CD14-positive monocyte (primary cell): ENCODE data around the gene SCN10A. TPM values are rescaled to one million over a fixed set of nuclear protein-coding genes. Genes with fewer than 3 reads are reported as not detected.

ENCODE experiments used
- DNase-seq, 3 donors: peaks; one replicate each; pipeline ENCODE4 v3.0.0-alpha.2; 2011 to 2022
- H2AFZ ChIP-seq: 2 replicates; pipeline ENCODE4 v1.6.0; 2012; ENCODE audit warnings: mild to moderate bottlenecking, low read depth, low read length, inconsistent platforms; ENCODE audit not compliant: insufficient read depth, poor library complexity, severe bottlenecking
- H3K27ac ChIP-seq, 2 donors: 1 replicate in 1 of 2; 2 replicates in 1 of 2; pipeline ENCODE4 v1.5.1; 2012 to 2013; ENCODE audit warnings: low read length in 2 of 2, control low read depth in 1 of 2, inconsistent platforms in 1 of 2, low read depth in 1 of 2, mild to moderate bottlenecking in 1 of 2
- H3K27me3 ChIP-seq, 2 donors: one replicate each; pipeline versions ENCODE4 v1.6.0 to v1.6.1; 2011 to 2013; ENCODE audit warnings: low read length in 2 of 2; ENCODE audit not compliant: control insufficient read depth in 2 of 2, insufficient read depth in 2 of 2
- H3K36me3 ChIP-seq, 2 donors: replicated peaks in 1 of 2; 1 replicate in 1 of 2; 2 replicates in 1 of 2; pipeline versions ENCODE4 v1.5.1 to v1.6.1; 2012 to 2013; ENCODE audit warnings: low read length in 2 of 2, control low read depth in 1 of 2, inconsistent platforms in 1 of 2, mild to moderate bottlenecking in 1 of 2; ENCODE audit not compliant: insufficient read depth in 2 of 2, control insufficient read depth in 1 of 2
- H3K4me1 ChIP-seq, 2 donors: 1 replicate in 1 of 2; 2 replicates in 1 of 2; pipeline versions ENCODE4 v1.5.1 to v1.6.1; 2012 to 2013; ENCODE audit warnings: low read length in 2 of 2, control low read depth in 1 of 2, inconsistent platforms in 1 of 2, mild to moderate bottlenecking in 1 of 2, moderate library complexity in 1 of 2; ENCODE audit not compliant: insufficient read depth in 2 of 2, control insufficient read depth in 1 of 2
- H3K4me2 ChIP-seq: replicated peaks from 2 replicates; pipeline ENCODE3; 2012; ENCODE audit warnings: low read length, moderate library complexity, mild to moderate bottlenecking; ENCODE audit not compliant: poor library complexity, severe bottlenecking; ENCODE audit errors: extremely low read depth
- H3K4me3 ChIP-seq, 3 experiments: fragments of 200-600 bp in 1 of 3; sonication (generic) in 1 of 3; replicated peaks in 1 of 3; 1 replicate in 2 of 3; 2 replicates in 1 of 3; pipeline ENCODE4 v1.5.1; 2011 to 2013; ENCODE audit warnings: low read length in 3 of 3, mild to moderate bottlenecking in 3 of 3, control low read depth in 2 of 3, low read depth in 2 of 3, inconsistent platforms in 1 of 3, moderate library complexity in 1 of 3
- H3K79me2 ChIP-seq: 2 replicates; pipeline ENCODE4 v1.6.0; 2012; ENCODE audit warnings: mild to moderate bottlenecking, control low read depth, inconsistent platforms, low read length, moderate library complexity; ENCODE audit not compliant: insufficient read depth
- H3K9ac ChIP-seq: 2 replicates; pipeline ENCODE4 v1.6.0; 2017; ENCODE audit warnings: low read length, mild to moderate bottlenecking; ENCODE audit not compliant: insufficient read depth, poor library complexity, severe bottlenecking
- H3K9me3 ChIP-seq, 2 donors: replicated peaks in 1 of 2; 1 replicate in 1 of 2; 2 replicates in 1 of 2; pipeline versions ENCODE4 v1.5.1 to v1.6.1; 2012 to 2013; ENCODE audit warnings: low read length in 2 of 2, control low read depth in 1 of 2; ENCODE audit not compliant: control insufficient read depth in 1 of 2, insufficient read depth in 1 of 2
- H4K20me1 ChIP-seq: 2 replicates; pipeline ENCODE4 v1.6.0; 2012; ENCODE audit warnings: mild to moderate bottlenecking, low read length, control low read depth, moderate library complexity; ENCODE audit not compliant: insufficient read depth
- H3K27ac Mint-ChIP-seq, 7 donors: one replicate each; pipeline ENCODE4 v1.8.0; 2020; ENCODE audit warnings: mild to moderate bottlenecking in 7 of 7, mixed read lengths in 7 of 7, moderate library complexity in 6 of 7, inconsistent platforms in 2 of 7
- H3K27me3 Mint-ChIP-seq, 3 donors: one replicate each; pipeline ENCODE4 v1.8.0; 2021 to 2022; ENCODE audit warnings: low read depth in 3 of 3, mild to moderate bottlenecking in 3 of 3, mixed read lengths in 3 of 3, moderate library complexity in 3 of 3, inconsistent platforms in 1 of 3
- H3K36me3 Mint-ChIP-seq, 2 donors: one replicate each; pipeline ENCODE4 v1.8.0; 2020; ENCODE audit warnings: mixed read lengths in 2 of 2, inconsistent platforms in 1 of 2, mild to moderate bottlenecking in 1 of 2
- H3K4me1 Mint-ChIP-seq: one replicate; pipeline ENCODE4 v1.8.0; 2020; ENCODE audit warnings: mild to moderate bottlenecking, mixed read lengths
- H3K4me3 Mint-ChIP-seq, 2 donors: one replicate each; pipeline ENCODE4 v1.8.0; 2020; ENCODE audit warnings: mild to moderate bottlenecking in 2 of 2, mixed read lengths in 2 of 2, moderate library complexity in 1 of 2
- H3K9me3 Mint-ChIP-seq, 7 donors: one replicate each; pipeline ENCODE4 v1.8.0; 2020 to 2022; ENCODE audit warnings: mixed read lengths in 7 of 7, mild to moderate bottlenecking in 6 of 7, moderate library complexity in 6 of 7, inconsistent platforms in 2 of 7
- WGBS: methylation state at CpG from one replicate; pipeline ENCODE4 v1.1.5; 2013; ENCODE audit warnings: missing lambda C conversion rate; ENCODE audit not compliant: insufficient coverage; 5-methylcytosine and 5-hydroxymethylcytosine counted together
- intact Hi-C, 2 donors: fragments of 100-400 bp; cut with micrococcal nuclease; formaldehyde crosslinking; loops; one replicate each; pipeline versions ENCODE4 v1.15.0 to v1.15.1; 2023
- polyA plus RNA-seq, 3 donors: library from polyadenylated mRNA; depleted of rRNA in 1 of 3; unstranded in 2 of 3; stranded (reverse) in 1 of 3; fragments of 300-500 nt in 2 of 3; fragments of >200 nt in 1 of 3; fragmentation: Illumina TruSeq in 2 of 3; gene quantifications; 1 replicate in 2 of 3; 2 replicates in 1 of 3; pipeline ENCODE4 v1.2.3, GENCODE V29; 2012 to 2021
- TF ChIP-seq, protein P1 (sequence below): fragments of 200-600 bp; IDR thresholded peaks from one replicate; pipeline ENCODE4 v1.8.0; 2022; ENCODE audit warnings: antibody characterized with exemption, mild to moderate bottlenecking

Gene SCN10A
- polyA plus RNA-seq, 3 donors = not detected

- 88% methylated on average over 3 of the region's 7 CpGs for WGBS
- intact Hi-C loops = no loop called here
- TF ChIP-seq, protein P1, sequence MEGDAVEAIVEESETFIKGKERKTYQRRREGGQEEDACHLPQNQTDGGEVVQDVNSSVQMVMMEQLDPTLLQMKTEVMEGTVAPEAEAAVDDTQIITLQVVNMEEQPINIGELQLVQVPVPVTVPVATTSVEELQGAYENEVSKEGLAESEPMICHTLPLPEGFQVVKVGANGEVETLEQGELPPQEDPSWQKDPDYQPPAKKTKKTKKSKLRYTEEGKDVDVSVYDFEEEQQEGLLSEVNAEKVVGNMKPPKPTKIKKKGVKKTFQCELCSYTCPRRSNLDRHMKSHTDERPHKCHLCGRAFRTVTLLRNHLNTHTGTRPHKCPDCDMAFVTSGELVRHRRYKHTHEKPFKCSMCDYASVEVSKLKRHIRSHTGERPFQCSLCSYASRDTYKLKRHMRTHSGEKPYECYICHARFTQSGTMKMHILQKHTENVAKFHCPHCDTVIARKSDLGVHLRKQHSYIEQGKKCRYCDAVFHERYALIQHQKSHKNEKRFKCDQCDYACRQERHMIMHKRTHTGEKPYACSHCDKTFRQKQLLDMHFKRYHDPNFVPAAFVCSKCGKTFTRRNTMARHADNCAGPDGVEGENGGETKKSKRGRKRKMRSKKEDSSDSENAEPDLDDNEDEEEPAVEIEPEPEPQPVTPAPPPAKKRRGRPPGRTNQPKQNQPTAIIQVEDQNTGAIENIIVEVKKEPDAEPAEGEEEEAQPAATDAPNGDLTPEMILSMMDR = no peak
- H3K4me3 Mint-ChIP-seq = no peak overlapping the region
- no peaks in the 10 kb centered on the region for H3K79me2 ChIP-seq
- no peak overlapping the region for H2AFZ ChIP-seq
- H4K20me1 ChIP-seq = no peaks in the 10 kb centered on the region
- no peaks in the 10 kb centered on the region for H3K36me3 ChIP-seq
- no peak for DNase-seq
- peaks cover 12 to 32% of the 10 kb centered on the region in 2 donors for H3K27me3 ChIP-seq
- peaks cover 6 to 9% of the 10 kb centered on the region in 2 donors for H3K4me1 ChIP-seq
- peaks cover 3% of the 10 kb centered on the region for H3K4me1 Mint-ChIP-seq
- H3K27ac ChIP-seq = no peak overlapping the region
- H3K9me3 ChIP-seq = peaks cover 0 to 3% of the 10 kb centered on the region in 2 donors
- no peak overlapping the region for H3K27ac Mint-ChIP-seq
- peaks cover 19 to 31% (median 22%) of the 10 kb centered on the region in 3 donors for H3K27me3 Mint-ChIP-seq
- H3K9ac ChIP-seq = no peak overlapping the region
- H3K36me3 Mint-ChIP-seq = no peaks in the 10 kb centered on the region
- H3K4me3 ChIP-seq = no peak overlapping the region
- H3K4me2 ChIP-seq = no peak overlapping the region
- H3K9me3 Mint-ChIP-seq = peaks cover 0 to 4% (median 0%) of the 10 kb centered on the region in 7 donors
Measured at GRCh38 chr3:38653685-38654537, 162.1 kb downstream of the SCN10A start.

DNA sequence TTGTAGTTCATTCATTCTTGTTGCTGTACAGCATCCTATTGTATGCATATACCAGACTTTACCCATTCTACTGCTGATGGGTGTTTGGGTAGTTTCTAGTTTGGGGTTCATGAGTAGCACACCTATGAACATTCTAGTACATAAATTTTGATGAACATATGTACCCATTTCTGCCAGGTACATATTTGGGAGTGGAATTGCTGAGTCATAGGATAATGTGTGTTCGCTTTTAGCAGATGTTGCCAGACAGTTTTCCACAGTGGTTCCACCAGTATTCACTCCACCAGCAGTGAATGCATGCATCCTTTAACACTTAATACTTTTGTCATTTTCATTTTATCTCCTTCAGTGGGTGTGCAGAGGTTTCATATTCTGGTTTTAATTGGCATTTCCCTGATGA, 163.1 kb downstream of the SCN10A start:
- no peak for DNase-seq
- peaks cover 9 to 11% of the 10 kb centered on the region in 2 donors for H3K4me1 ChIP-seq
- no peaks in the 10 kb centered on the region for H3K36me3 ChIP-seq
- Mint-ChIP-seq H3K9me3 (peaks cover 0 to 6% (median 2%) of the 10 kb centered on the region in 7 donors), H3K4me1 (peaks cover 8% of the 10 kb centered on the region), H3K4me3 (no peak overlapping the region), H3K27me3 (peaks cover 15 to 24% (median 18%) of the 10 kb centered on the region in 3 donors), H3K27ac (no peak overlapping the region), H3K36me3 (peaks cover 0 to 2% of the 10 kb centered on the region in 2 donors)
- H3K9ac ChIP-seq = no peak overlapping the region
- TF ChIP-seq, protein P1 = no peak
- H3K79me2 ChIP-seq = no peaks in the 10 kb centered on the region
- no peak overlapping the region for H2AFZ ChIP-seq
- intact Hi-C loops = no loop called here
- H4K20me1 ChIP-seq = no peaks in the 10 kb centered on the region
- H3K4me3 ChIP-seq = no peak overlapping the region
- no peak overlapping the region for H3K27ac ChIP-seq
- no peak overlapping the region for H3K4me2 ChIP-seq
- no CpG with 5 or more reads among the region's 1 CpG for WGBS
- peaks cover 0 to 13% of the 10 kb centered on the region in 2 donors for H3K9me3 ChIP-seq
- peaks cover 19 to 38% of the 10 kb centered on the region in 2 donors for H3K27me3 ChIP-seq
